Stomach (tissue), 9 donors: ENCODE measurements around the gene DDX56. TPM values are rescaled to one million over a fixed set of nuclear protein-coding genes. Genes with fewer than 3 reads are reported as not detected.
"Not testable (repeated sequence)": the region's sequence is repeated elsewhere in the genome, so short reads cannot be mapped to it uniquely, and the experiment has no call there.

Source experiments
- DNase-seq, 2 donors: peaks; one replicate each; pipeline versions ENCODE4 v3.0.0 to v3.0.0-alpha.2; 2013 to 2019
- H3K27ac ChIP-seq, 5 donors: fragments of 200-600 bp in 4 of 5; sonication (generic) in 4 of 5; one replicate each; pipeline ENCODE4 v1.5.1; 2013 to 2019; ENCODE audit warnings: mild to moderate bottlenecking in 1 of 5, moderate library complexity in 1 of 5
- H3K27me3 ChIP-seq, 3 donors: fragments of 200-600 bp; sonication (generic); one replicate each; pipeline ENCODE4 v1.5.1; 2017 to 2019; ENCODE audit warnings: mixed run types in 1 of 3
- H3K36me3 ChIP-seq, 4 donors: fragments of 200-600 bp; sonication (generic); 1 replicate in 3 of 4; 2 replicates in 1 of 4; pipeline ENCODE4 v1.5.1; 2016 to 2019
- H3K4me1 ChIP-seq, 4 donors: fragments of 200-600 bp; sonication (generic); one replicate each; pipeline ENCODE4 v1.5.1; 2016 to 2019
- H3K4me3 ChIP-seq, 4 donors: fragments of 200-600 bp; sonication (generic) in 3 of 4; one replicate each; pipeline ENCODE4 v1.5.1; 2016 to 2019; ENCODE audit warnings: mild to moderate bottlenecking in 1 of 4
- H3K9me3 ChIP-seq, 4 donors: fragments of 200-600 bp; sonication (generic); one replicate each; pipeline ENCODE4 v1.5.1; 2016 to 2019
- EP300 ChIP-seq: sonication (generic); formaldehyde crosslinking; IDR thresholded peaks from one replicate; pipeline ENCODE4 v1.6.1; 2017; ENCODE audit warnings: antibody characterized with exemption
- POLR2A ChIP-seq, 4 donors: fragments of 450-650 bp; IDR thresholded peaks; one replicate each; pipeline ENCODE4 v1.6.1; 2016; ENCODE audit warnings: antibody characterized with exemption in 4 of 4, control low read depth in 2 of 4, mild to moderate bottlenecking in 1 of 4, moderate library complexity in 1 of 4
- POLR2AphosphoS5 ChIP-seq, 3 donors: sonication (generic); formaldehyde crosslinking; IDR thresholded peaks; one replicate each; pipeline ENCODE4 v1.6.1; 2016; ENCODE audit warnings: antibody characterized with exemption in 3 of 3
- WGBS, 5 donors: extraction: QIAGEN DNeasy Blood & Tissue Kit in 3 of 5; methylation state at CpG; one replicate each; pipeline versions ENCODE4 v1.1.5 to v1.1.7; 2013 to 2018; 5-methylcytosine and 5-hydroxymethylcytosine counted together
- intact Hi-C: fragments of 100-400 bp; cut with DNase I; formaldehyde crosslinking; loops from one replicate; pipeline ENCODE4 v1.15.1; 2023; ENCODE audit warnings: low total_unique reads
- polyA plus RNA-seq, 3 donors: library from polyadenylated mRNA; stranded (reverse); fragments of 200-250 nt; gene quantifications; one replicate each; pipeline ENCODE4 v1.2.3, GENCODE V29; 2013
- total RNA-seq, 5 donors: library from RNA; depleted of rRNA; stranded (reverse); fragments of >200 nt; gene quantifications; one replicate each; pipeline versions ENCODE4 v1.1.0 to v1.2.3, GENCODE V29; 2014 to 2016
- TF ChIP-seq, protein P1 (sequence below), 7 experiments: fragments of 450-650 bp in 4 of 7; fragments of 200-600 bp in 3 of 7; sonication (generic) in 3 of 7; IDR thresholded peaks; one replicate each; pipeline ENCODE4 v1.5.1; 2016 to 2019; ENCODE audit warnings: antibody characterized with exemption in 7 of 7, control low read depth in 2 of 7, mild to moderate bottlenecking in 1 of 7
- donor health status: healthy with polysubstance abuse.
- donor health status: Bipolar disorder and iron deficiency.
- donor health status: healthy.

DDX56 gene
- total and polyA plus RNA-seq, 8 donors, result 35.6 to 98.7 (median 55.2) TPM

- intact Hi-C loops, result loop anchor here (10.0 kb wide), 2 partner anchors 70 to 320 kb away; partner anchors contain the start of gene NUDCD3
- Histone ChIP-seq H3K4me3 (no peak overlapping the region), H3K27ac (no peak overlapping the region), H3K27me3 (no peaks in the 10 kb centered on the region), H3K9me3 (no peaks in the 10 kb centered on the region), H3K4me1 (peaks cover 0 to 16% (median 4%) of the 10 kb centered on the region in 4 donors), H3K36me3 (peaks cover 54 to 65% (median 64%) of the 10 kb centered on the region in 4 donors)
- no peak for DNase-seq
- WGBS, 5 donors, result 85 to 98% (median 92%) methylated on average over 2 of the region's 2 CpGs
- TF ChIP-seq, protein P1, sequence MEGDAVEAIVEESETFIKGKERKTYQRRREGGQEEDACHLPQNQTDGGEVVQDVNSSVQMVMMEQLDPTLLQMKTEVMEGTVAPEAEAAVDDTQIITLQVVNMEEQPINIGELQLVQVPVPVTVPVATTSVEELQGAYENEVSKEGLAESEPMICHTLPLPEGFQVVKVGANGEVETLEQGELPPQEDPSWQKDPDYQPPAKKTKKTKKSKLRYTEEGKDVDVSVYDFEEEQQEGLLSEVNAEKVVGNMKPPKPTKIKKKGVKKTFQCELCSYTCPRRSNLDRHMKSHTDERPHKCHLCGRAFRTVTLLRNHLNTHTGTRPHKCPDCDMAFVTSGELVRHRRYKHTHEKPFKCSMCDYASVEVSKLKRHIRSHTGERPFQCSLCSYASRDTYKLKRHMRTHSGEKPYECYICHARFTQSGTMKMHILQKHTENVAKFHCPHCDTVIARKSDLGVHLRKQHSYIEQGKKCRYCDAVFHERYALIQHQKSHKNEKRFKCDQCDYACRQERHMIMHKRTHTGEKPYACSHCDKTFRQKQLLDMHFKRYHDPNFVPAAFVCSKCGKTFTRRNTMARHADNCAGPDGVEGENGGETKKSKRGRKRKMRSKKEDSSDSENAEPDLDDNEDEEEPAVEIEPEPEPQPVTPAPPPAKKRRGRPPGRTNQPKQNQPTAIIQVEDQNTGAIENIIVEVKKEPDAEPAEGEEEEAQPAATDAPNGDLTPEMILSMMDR (IDR thresholded peaks at IDR 0.05), result no peak
- no peak for TF ChIP-seq POLR2AphosphoS5 (IDR thresholded peaks at IDR 0.05)
- TF ChIP-seq EP300, result no peak
- TF ChIP-seq POLR2A (IDR thresholded peaks at IDR 0.05), result no peak
Observed at GRCh38 chr7:44564606-44565005, 9.1 kb downstream of the DDX56 start.

DNA sequence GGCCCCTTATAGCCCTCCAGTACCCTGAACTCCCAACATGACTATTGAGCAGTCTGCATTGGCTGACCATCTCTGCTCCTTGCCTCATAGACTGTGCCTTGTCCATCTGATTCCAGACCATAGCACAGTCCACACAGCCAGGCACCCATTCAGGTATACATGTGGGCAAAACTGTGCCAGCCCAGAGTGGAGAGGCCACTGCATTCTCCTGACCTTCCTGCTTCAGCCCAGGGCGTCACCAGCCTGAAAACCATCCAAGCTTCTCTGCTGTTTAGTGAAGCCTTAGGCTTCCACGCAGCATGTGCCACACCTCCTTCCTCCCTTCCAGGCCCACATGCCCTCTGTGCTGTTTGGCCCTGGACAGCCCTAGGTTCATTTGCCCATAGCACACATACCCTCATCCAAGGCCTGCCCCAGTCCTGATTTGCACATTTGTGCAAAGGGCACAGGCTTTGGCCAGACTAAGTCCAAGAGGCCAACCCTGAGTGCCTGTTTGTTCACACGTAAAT lies 10.5 kb downstream of the DDX56 start:
- Histone ChIP-seq H3K4me1 (peaks cover 0 to 16% (median 4%) of the 10 kb centered on the region in 4 donors), H3K9me3 (no peaks in the 10 kb centered on the region), H3K4me3 (no peak overlapping the region), H3K36me3 (peaks cover 41 to 51% (median 50%) of the 10 kb centered on the region in 4 donors), H3K27ac (no peak overlapping the region), H3K27me3 (no peaks in the 10 kb centered on the region)
- no peak for DNase-seq
- WGBS, 5 donors, result 64 to 100% (median 79%) methylated on average over 1 to 3 of the region's 3 CpGs
- TF ChIP-seq POLR2A (IDR thresholded peaks at IDR 0.05) (no peak), EP300 (no peak), POLR2AphosphoS5 (IDR thresholded peaks at IDR 0.05) (no peak)
- TF ChIP-seq, protein P1 (IDR thresholded peaks at IDR 0.05), result no peak
- intact Hi-C loops, result loop anchor here (10.0 kb wide), 2 partner anchors 68 to 318 kb away; partner anchors contain the start of gene NUDCD3

DNA sequence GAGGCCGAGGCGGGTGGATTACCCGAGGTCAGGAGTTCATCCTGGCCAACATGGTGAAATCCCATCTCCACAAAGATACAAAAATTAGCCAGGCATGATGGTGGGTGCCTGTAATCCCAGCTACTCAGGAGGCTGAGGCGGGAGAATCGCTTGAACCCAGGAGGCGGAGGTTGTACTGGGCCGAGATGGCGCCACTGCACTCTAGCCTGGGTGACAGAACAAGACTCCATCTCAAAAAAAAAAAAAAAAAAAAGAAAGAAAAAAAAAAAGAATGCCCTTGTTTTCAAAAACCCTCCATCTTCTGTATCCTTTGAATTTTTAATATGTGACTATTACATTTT lies 11.1 kb downstream of the DDX56 start:
- DNase-seq, H3K4me3 ChIP-seq, H3K27me3 ChIP-seq, H3K27ac ChIP-seq, H3K9me3 ChIP-seq: not testable (repeated sequence)
- Histone ChIP-seq H3K36me3 (peaks cover 34 to 45% (median 44%) of the 10 kb centered on the region in 4 donors), H3K4me1 (peaks cover 0 to 16% (median 4%) of the 10 kb centered on the region in 4 donors)
- WGBS, 5 donors, result 82 to 89% (median 85%) methylated on average over 8 of the region's 8 CpGs
- intact Hi-C loops, result loop anchor here (10.0 kb wide), 2 partner anchors 68 to 318 kb away; partner anchors contain the start of gene NUDCD3

DNA sequence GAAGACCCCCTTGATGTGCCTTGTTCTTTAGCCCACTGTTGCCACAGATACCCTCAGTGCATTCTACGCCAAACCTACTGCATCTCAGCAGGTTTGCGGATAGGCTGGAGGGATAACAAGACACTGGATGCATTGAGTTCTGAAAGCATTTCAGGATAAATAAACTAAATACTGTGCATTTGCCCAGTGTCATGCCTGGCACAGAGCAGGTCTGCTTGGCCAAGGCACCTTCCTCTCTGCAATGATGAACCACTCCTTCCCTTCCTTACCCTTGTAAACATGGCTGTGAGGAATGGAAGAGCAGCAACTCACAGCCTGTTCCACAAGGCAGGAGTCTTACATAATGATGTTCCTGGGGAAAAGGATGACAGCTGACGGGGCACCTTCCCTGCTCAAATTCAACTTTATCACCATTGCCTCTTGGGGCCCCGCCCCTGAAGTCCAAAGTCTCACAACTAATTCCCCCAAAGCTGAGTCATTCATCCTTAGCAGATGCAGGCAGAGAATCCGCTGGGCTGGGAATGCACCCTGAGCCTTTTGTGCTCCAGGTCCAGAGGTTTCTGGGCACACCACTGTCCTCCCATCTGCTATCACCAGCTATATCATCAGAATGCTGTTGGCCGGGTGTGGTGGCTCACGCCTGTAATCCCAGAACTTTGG lies 11.6 kb downstream of the DDX56 start:
- intact Hi-C loops, result loop anchor here (10.0 kb wide), 2 partner anchors 67 to 317 kb away; partner anchors contain the start of gene NUDCD3

More for the DNA sequence above, 11.6 kb downstream of the DDX56 start:
- no peak overlapping the region for H3K4me3 ChIP-seq
- H3K27ac ChIP-seq, result no peak overlapping the region
- DNase-seq, result peak; percentile 47 to 71
- peaks cover 29 to 40% (median 39%) of the 10 kb centered on the region in 4 donors for H3K36me3 ChIP-seq
- no peaks in the 10 kb centered on the region for H3K27me3 ChIP-seq
- peak in 1 of 3 donors; percentile 31 for TF ChIP-seq POLR2AphosphoS5 (IDR thresholded peaks at IDR 0.05)
- TF ChIP-seq, protein P1 (IDR thresholded peaks at IDR 0.05), result no peak
- no peaks in the 10 kb centered on the region for H3K9me3 ChIP-seq
- WGBS, 5 donors, result 56 to 71% (median 66%) methylated on average over 6 to 7 of the region's 7 CpGs
- peaks cover 0 to 16% (median 4%) of the 10 kb centered on the region in 4 donors for H3K4me1 ChIP-seq
